ENCODE data around the gene KCNK16. TPM values are rescaled to one million over a fixed set of nuclear protein-coding genes. Genes with fewer than 3 reads are reported as not detected.

The KCNK16 gene
- total and polyA plus RNA-seq, 10 of the 15 experiments (the other 5 are each of a cell fraction or from before 2014, with no cell fraction given), result not detected

DNA sequence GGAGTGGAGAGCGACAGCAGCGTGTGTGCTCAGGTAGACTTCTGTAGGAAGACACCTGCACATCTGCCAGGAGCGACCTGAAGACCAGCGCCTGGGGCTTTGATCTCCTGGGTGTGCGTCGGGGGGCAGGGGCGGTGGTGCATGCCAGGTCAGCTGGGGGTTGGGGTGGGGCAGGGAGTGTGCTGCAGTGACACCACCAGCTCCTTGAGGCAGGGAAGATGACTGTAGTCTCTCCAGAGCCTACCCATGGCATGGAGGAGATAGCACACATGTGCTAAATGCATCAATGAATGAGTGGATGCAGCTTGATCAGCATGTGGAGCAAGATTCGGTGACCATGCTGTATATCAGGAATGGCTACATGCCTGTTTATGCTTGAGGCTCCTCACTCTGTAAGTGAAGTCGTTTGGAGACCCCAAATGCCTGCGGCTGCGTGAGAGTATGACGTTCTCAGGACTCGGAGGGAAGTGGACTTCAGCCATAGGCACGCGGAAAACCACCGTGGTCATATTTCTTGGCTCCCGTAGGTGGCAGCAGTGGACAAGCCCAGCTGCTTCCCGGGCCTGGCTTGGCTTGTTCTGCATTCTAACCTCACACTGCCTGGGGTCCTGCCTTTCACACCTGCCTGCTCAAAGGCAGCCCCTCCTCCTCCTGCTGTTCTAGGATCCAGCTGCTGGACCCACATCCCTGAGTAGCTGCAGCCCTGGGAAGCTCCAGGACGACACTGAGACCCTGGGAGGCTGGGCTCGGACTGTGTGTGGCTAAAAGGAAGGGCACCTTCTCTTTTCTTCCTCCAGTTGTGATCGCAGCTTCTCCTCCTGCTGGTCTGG lies 39.4 kb upstream of the KCNK16 start:
- no peaks in the 10 kb centered on the region for H3K27me3 ChIP-seq (replicated peaks in 1 of 2; ENCODE audit: control insufficient read depth in 2 of 2, insufficient read depth in 2 of 2, low read length in 1 of 2)
- H3K4me1 ChIP-seq (ENCODE audit: control insufficient read depth, insufficient read depth, low read length), result no peaks in the 10 kb centered on the region
- DNase-seq (ENCODE audit: low read depth, low spot score), result no peak
- no peaks in the 10 kb centered on the region for H3K36me3 ChIP-seq (ENCODE audit: control insufficient read depth in 2 of 2, insufficient read depth in 2 of 2, low read length in 1 of 2)
- H3K27ac ChIP-seq (ENCODE audit: control insufficient read depth, insufficient read depth), result no peak overlapping the region
- no TSS peak for BruUV-seq (replicated peaks)
- H4K20me1 ChIP-seq (ENCODE audit: control insufficient read depth, insufficient read depth), result no peaks in the 10 kb centered on the region
- H2AFZ ChIP-seq (ENCODE audit: control insufficient read depth, low read depth, low read length), result no peak overlapping the region
- H3K9me3 ChIP-seq (replicated peaks; ENCODE audit: control insufficient read depth, insufficient read depth, low read length), result no peaks in the 10 kb centered on the region
- ChIA-PET CTCF (interaction anchor here (0.6 to 3.7 kb wide), 38 partner anchors 9 to 1666 kb away, joined by 3 to 27 read pairs (median 3); partner anchors contain the start of gene DAAM2), RAD21 (ENCODE audit: unreplicated experiment) (interaction anchor here (0.6 to 2.4 kb wide), 13 partner anchors 9 to 946 kb away, joined by 3 to 15 read pairs (median 4); no protein-coding TSS in a partner anchor), SMC1A (ENCODE audit: uncharacterized antibody, unreplicated experiment) (interaction anchor here (0.6 to 3.0 kb wide), 19 partner anchors 14 to 890 kb away, joined by 3 to 9 read pairs (median 3); no protein-coding TSS in a partner anchor), POLR2A (no interaction called here)
- 8% methylated on average over 15 of the region's 21 CpGs for WGBS (ENCODE audit: insufficient coverage, insufficient replicate concordance, low lambda C conversion rate, missing lambda C conversion rate)
- H3K4me2 ChIP-seq (ENCODE audit: control insufficient read depth, insufficient read depth), result no peak overlapping the region; the same call in 1 of the 2 replicates
- in situ Hi-C loops (cut with MboI), result no loop called here
- H3K4me3 ChIP-seq, result no peak overlapping the region
- no peak overlapping the region for H3K9ac ChIP-seq (ENCODE audit: control insufficient read depth, insufficient read depth, low read length)
- intact Hi-C loops (cut with micrococcal nuclease; ENCODE audit: unreplicated experiment), result loop anchor here (1.0 to 5.0 kb wide), 4 partner anchors 245 to 950 kb away; no protein-coding TSS in a partner anchor
- H3K79me2 ChIP-seq (ENCODE audit: control insufficient read depth, insufficient read depth, low read length), result no peaks in the 10 kb centered on the region
- peak; percentile 95 for ATAC-seq
- peak; percentile 78 for FAIRE-seq
- TF ChIP-seq, protein P1, sequence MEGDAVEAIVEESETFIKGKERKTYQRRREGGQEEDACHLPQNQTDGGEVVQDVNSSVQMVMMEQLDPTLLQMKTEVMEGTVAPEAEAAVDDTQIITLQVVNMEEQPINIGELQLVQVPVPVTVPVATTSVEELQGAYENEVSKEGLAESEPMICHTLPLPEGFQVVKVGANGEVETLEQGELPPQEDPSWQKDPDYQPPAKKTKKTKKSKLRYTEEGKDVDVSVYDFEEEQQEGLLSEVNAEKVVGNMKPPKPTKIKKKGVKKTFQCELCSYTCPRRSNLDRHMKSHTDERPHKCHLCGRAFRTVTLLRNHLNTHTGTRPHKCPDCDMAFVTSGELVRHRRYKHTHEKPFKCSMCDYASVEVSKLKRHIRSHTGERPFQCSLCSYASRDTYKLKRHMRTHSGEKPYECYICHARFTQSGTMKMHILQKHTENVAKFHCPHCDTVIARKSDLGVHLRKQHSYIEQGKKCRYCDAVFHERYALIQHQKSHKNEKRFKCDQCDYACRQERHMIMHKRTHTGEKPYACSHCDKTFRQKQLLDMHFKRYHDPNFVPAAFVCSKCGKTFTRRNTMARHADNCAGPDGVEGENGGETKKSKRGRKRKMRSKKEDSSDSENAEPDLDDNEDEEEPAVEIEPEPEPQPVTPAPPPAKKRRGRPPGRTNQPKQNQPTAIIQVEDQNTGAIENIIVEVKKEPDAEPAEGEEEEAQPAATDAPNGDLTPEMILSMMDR (IDR thresholded peaks at IDR 0.05 in 2 of 3, conservative IDR thresholded peaks at IDR 0.05 in 1 of 3; ENCODE audit: control insufficient read depth in 2 of 3, extremely low read depth in 1 of 3, insufficient read depth in 1 of 3, low read depth in 3 of 3, low read length in 3 of 3), result peak; percentile 71 to 92 (median 85)
- TF ChIP-seq NFYA (IDR thresholded peaks at IDR 0.05; ENCODE audit: borderline replicate concordance, low read depth, low read length) (no peak), BRCA1 (IDR thresholded peaks at IDR 0.05; ENCODE audit: low read depth, low read length) (no peak), RUNX3 (IDR thresholded peaks at IDR 0.05; ENCODE audit: low read length) (peak; percentile 60), SREBF1 (IDR thresholded peaks at IDR 0.05; ENCODE audit: low read length) (no peak), IRF4 (IDR thresholded peaks at IDR 0.05; ENCODE audit: low read depth, low read length) (0 out of 2 replicates have a peak, but pooled peaks have one; percentile 24), BHLHE40 (IDR thresholded peaks at IDR 0.05; ENCODE audit: borderline replicate concordance in 1 of 2, low read depth in 2 of 2, low read length in 1 of 2) (peak in 1 of 2 experiments; percentile 54; a peak in 1 of 4 replicates), ZNF207 (IDR thresholded peaks at IDR 0.05; ENCODE audit: borderline replicate concordance) (peak; percentile 73; the same call in 1 of the 2 replicates), PML (IDR thresholded peaks at IDR 0.05; ENCODE audit: low read length) (no peak), TCF12 (IDR thresholded peaks at IDR 0.05; ENCODE audit: low read depth, low read length) (peak; percentile 61), DPF2 (IDR thresholded peaks at IDR 0.05) (no peak), LARP7 (IDR thresholded peaks at IDR 0.05) (0 out of 2 replicates have a peak, but pooled peaks have one; percentile 15)
- TF ChIP-seq, protein P2, sequence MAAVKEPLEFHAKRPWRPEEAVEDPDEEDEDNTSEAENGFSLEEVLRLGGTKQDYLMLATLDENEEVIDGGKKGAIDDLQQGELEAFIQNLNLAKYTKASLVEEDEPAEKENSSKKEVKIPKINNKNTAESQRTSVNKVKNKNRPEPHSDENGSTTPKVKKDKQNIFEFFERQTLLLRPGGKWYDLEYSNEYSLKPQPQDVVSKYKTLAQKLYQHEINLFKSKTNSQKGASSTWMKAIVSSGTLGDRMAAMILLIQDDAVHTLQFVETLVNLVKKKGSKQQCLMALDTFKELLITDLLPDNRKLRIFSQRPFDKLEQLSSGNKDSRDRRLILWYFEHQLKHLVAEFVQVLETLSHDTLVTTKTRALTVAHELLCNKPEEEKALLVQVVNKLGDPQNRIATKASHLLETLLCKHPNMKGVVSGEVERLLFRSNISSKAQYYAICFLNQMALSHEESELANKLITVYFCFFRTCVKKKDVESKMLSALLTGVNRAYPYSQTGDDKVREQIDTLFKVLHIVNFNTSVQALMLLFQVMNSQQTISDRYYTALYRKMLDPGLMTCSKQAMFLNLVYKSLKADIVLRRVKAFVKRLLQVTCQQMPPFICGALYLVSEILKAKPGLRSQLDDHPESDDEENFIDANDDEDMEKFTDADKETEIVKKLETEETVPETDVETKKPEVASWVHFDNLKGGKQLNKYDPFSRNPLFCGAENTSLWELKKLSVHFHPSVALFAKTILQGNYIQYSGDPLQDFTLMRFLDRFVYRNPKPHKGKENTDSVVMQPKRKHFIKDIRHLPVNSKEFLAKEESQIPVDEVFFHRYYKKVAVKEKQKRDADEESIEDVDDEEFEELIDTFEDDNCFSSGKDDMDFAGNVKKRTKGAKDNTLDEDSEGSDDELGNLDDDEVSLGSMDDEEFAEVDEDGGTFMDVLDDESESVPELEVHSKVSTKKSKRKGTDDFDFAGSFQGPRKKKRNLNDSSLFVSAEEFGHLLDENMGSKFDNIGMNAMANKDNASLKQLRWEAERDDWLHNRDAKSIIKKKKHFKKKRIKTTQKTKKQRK (IDR thresholded peaks at IDR 0.05; ENCODE audit: low read depth, low read length), result no peak
- TF ChIP-seq, protein P3, sequence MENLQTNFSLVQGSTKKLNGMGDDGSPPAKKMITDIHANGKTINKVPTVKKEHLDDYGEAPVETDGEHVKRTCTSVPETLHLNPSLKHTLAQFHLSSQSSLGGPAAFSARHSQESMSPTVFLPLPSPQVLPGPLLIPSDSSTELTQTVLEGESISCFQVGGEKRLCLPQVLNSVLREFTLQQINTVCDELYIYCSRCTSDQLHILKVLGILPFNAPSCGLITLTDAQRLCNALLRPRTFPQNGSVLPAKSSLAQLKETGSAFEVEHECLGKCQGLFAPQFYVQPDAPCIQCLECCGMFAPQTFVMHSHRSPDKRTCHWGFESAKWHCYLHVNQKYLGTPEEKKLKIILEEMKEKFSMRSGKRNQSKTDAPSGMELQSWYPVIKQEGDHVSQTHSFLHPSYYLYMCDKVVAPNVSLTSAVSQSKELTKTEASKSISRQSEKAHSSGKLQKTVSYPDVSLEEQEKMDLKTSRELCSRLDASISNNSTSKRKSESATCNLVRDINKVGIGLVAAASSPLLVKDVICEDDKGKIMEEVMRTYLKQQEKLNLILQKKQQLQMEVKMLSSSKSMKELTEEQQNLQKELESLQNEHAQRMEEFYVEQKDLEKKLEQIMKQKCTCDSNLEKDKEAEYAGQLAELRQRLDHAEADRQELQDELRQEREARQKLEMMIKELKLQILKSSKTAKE (IDR thresholded peaks at IDR 0.05; ENCODE audit: low read depth, poor library complexity, severe bottlenecking), result no peak

All from GM12878 (cell line).